GM23248 (cell line): ENCODE measurements around the gene AMDHD1. TPM values are rescaled to one million over a fixed set of nuclear protein-coding genes. Genes with fewer than 3 reads are reported as not detected.

ENCODE experiments used
- DNase-seq: peaks from one replicate; pipeline ENCODE4 v3.0.0-alpha.2; 2015
- H2AFZ ChIP-seq: fragments of 200-600 bp; sonication (generic); 2 replicates; pipeline ENCODE4 v1.6.1; 2016; ENCODE audit warnings: antibody characterized with exemption
- H3F3A ChIP-seq: fragments of 200-600 bp; sonication (generic); 2 replicates; pipeline ENCODE4 v1.6.1; 2016; ENCODE audit warnings: mild to moderate bottlenecking, antibody characterized with exemption, mixed run types; ENCODE audit not compliant: insufficient read depth
- H3K27ac ChIP-seq: fragments of 200-600 bp; sonication (generic); 2 replicates; pipeline ENCODE4 v1.5.1; 2016; ENCODE audit warnings: mild to moderate bottlenecking
- H3K27me3 ChIP-seq: fragments of 200-600 bp; sonication (generic); replicated peaks from 2 replicates; pipeline ENCODE4 v1.6.1; 2016; ENCODE audit warnings: mild to moderate bottlenecking; ENCODE audit not compliant: insufficient read depth
- H3K36me3 ChIP-seq: fragments of 200-600 bp; sonication (generic); 2 replicates; pipeline ENCODE4 v1.6.1; 2016; ENCODE audit warnings: low read depth, mild to moderate bottlenecking
- H3K4me1 ChIP-seq: fragments of 200-600 bp; sonication (generic); 2 replicates; pipeline ENCODE4 v1.6.1; 2016; ENCODE audit warnings: mild to moderate bottlenecking; ENCODE audit not compliant: insufficient read depth
- H3K4me2 ChIP-seq: fragments of 200-600 bp; sonication (generic); one replicate; pipeline ENCODE4 v1.6.1; 2016; ENCODE audit warnings: mild to moderate bottlenecking; ENCODE audit not compliant: unreplicated experiment
- H3K4me3 ChIP-seq: fragments of 200-600 bp; sonication (generic); 2 replicates; pipeline ENCODE4 v1.5.1; 2016; ENCODE audit warnings: mild to moderate bottlenecking
- H3K79me2 ChIP-seq: fragments of 200-600 bp; sonication (generic); 2 replicates; pipeline ENCODE4 v1.6.1; 2016; ENCODE audit warnings: mild to moderate bottlenecking; ENCODE audit not compliant: insufficient read depth
- H3K9ac ChIP-seq: fragments of 200-600 bp; sonication (generic); 2 replicates; pipeline ENCODE4 v1.6.1; 2016; ENCODE audit warnings: mild to moderate bottlenecking
- H3K9me2 ChIP-seq: fragments of 200-600 bp; sonication (generic); 2 replicates; pipeline ENCODE4 v1.6.1; 2016; ENCODE audit warnings: mixed run types, mild to moderate bottlenecking, moderate library complexity; ENCODE audit not compliant: insufficient read depth
- H3K9me3 ChIP-seq: fragments of 200-600 bp; sonication (generic); one replicate; pipeline ENCODE4 v1.6.1; 2017; ENCODE audit warnings: low read depth
- H4K20me1 ChIP-seq: fragments of 200-600 bp; sonication (generic); 2 replicates; pipeline ENCODE4 v1.6.0; 2016; ENCODE audit not compliant: insufficient read depth
- EZH2 ChIP-seq: fragments of 200-600 bp; sonication (generic); IDR thresholded peaks from 2 replicates; pipeline ENCODE4 v1.6.1; 2018; ENCODE audit warnings: antibody characterized with exemption, mild to moderate bottlenecking; ENCODE audit not compliant: insufficient read depth, poor library complexity, severe bottlenecking
- EZH2phosphoT487 ChIP-seq: fragments of 200-600 bp; sonication (generic); IDR thresholded peaks from 2 replicates; pipeline ENCODE4 v1.6.1; 2018; ENCODE audit warnings: antibody characterized with exemption, moderate library complexity, mild to moderate bottlenecking, low read depth; ENCODE audit not compliant: insufficient read depth
- WGBS, 2 experiments: methylation state at CpG; one replicate each; pipeline ENCODE4 v1.1.6; 2015 to 2017; ENCODE audit warnings: low lambda C conversion rate in 2 of 2, low coverage in 1 of 2; ENCODE audit errors: missing lambda C conversion rate in 2 of 2; 5-methylcytosine and 5-hydroxymethylcytosine counted together
- in situ Hi-C: fragments of 300-500 bp; cut with MboI; formaldehyde crosslinking; loops from 2 replicates; pipeline ENCODE4 v1.15.0; 2020
- polyA plus RNA-seq: library from polyadenylated mRNA; unstranded; fragments of >200 nt; fragmentation: Nextera tagmentation; extraction: Ambion mirVana; gene quantifications from 2 replicates; pipeline ENCODE4 v1.2.1, GENCODE V29; 2016
- total RNA-seq: library from RNA; depleted of rRNA; stranded (reverse); fragments of >200 nt; shearing (Covaris generic); gene quantifications from 2 replicates; pipeline ENCODE4 v1.2.3, GENCODE V29; 2014

Gene AMDHD1
- total and polyA plus RNA-seq, 2 experiments from 2014 or later: 0.38 to 1.1 TPM

GRCh38 chr12:95956557-95957145 is 13.5 kb downstream of the AMDHD1 start:
- Histone ChIP-seq H3K27ac (no peak overlapping the region), H3K9me3 (no peaks in the 10 kb centered on the region), H3K9me2 (no peaks in the 10 kb centered on the region), H3K4me1 (no peaks in the 10 kb centered on the region), H3K36me3 (no peaks in the 10 kb centered on the region), H2AFZ (no peak overlapping the region), H3K9ac (no peak overlapping the region), H4K20me1 (no peaks in the 10 kb centered on the region), H3F3A (no peaks in the 10 kb centered on the region), H3K79me2 (no peaks in the 10 kb centered on the region), H3K27me3 (peaks cover 19% of the 10 kb centered on the region), H3K4me3 (no peak overlapping the region), H3K4me2 (no peak overlapping the region)
- TF ChIP-seq EZH2 (no peak), EZH2phosphoT487 (no peak)
- DNase-seq: no peak
- 66 to 79% methylated on average over 27 of the region's 27 CpGs for WGBS, 2 experiments
- in situ Hi-C loops: no loop called here

- no peak overlapping the region for H3K9ac ChIP-seq
- in situ Hi-C loops: no loop called here
- no peak overlapping the region for H3K4me2 ChIP-seq
- no peak overlapping the region for H3K4me3 ChIP-seq
- H2AFZ ChIP-seq: no peak overlapping the region
- H3K9me2 ChIP-seq: no peaks in the 10 kb centered on the region
- no peaks in the 10 kb centered on the region for H3K9me3 ChIP-seq
- H3K79me2 ChIP-seq: no peaks in the 10 kb centered on the region
- no peak overlapping the region for H3K27ac ChIP-seq
- no peaks in the 10 kb centered on the region for H3K4me1 ChIP-seq
- no peaks in the 10 kb centered on the region for H3K36me3 ChIP-seq
- no peaks in the 10 kb centered on the region for H3F3A ChIP-seq
- TF ChIP-seq EZH2 (no peak), EZH2phosphoT487 (no peak)
- no peaks in the 10 kb centered on the region for H4K20me1 ChIP-seq
- H3K27me3 ChIP-seq: peaks cover 14% of the 10 kb centered on the region
- peak; percentile 45 for DNase-seq
- WGBS, 2 experiments: 54 to 64% methylated on average over 1 of the region's 1 CpG
These were observed 16.0 kb downstream of the AMDHD1 start for GRCh38 chr12:95959107-95959506.

- H3K4me1 ChIP-seq: no peaks in the 10 kb centered on the region
- H3K27ac ChIP-seq: no peak overlapping the region
- H3K9me3 ChIP-seq: no peaks in the 10 kb centered on the region
- no peaks in the 10 kb centered on the region for H3K36me3 ChIP-seq
- no peak overlapping the region for H3K9ac ChIP-seq
- no peaks in the 10 kb centered on the region for H3K79me2 ChIP-seq
- peaks cover 14% of the 10 kb centered on the region for H3K27me3 ChIP-seq
- WGBS, 2 experiments: 31 to 35% methylated on average over 5 of the region's 5 CpGs
- in situ Hi-C loops: no loop called here
- DNase-seq: no peak
- H2AFZ ChIP-seq: no peak overlapping the region
- no peak overlapping the region for H3K4me3 ChIP-seq
- H3F3A ChIP-seq: no peaks in the 10 kb centered on the region
- TF ChIP-seq EZH2: no peak
- no peak for TF ChIP-seq EZH2phosphoT487
- H4K20me1 ChIP-seq: no peaks in the 10 kb centered on the region
- H3K4me2 ChIP-seq: no peak overlapping the region
- H3K9me2 ChIP-seq: no peaks in the 10 kb centered on the region
These were observed 17.1 kb downstream of the AMDHD1 start for GRCh38 chr12:95960241-95960640.

GRCh38 chr12:95962222-95962621 is 19.1 kb downstream of the AMDHD1 start:
- H3K79me2 ChIP-seq: no peaks in the 10 kb centered on the region
- WGBS, 2 experiments: 35 to 41% methylated on average over 7 of the region's 7 CpGs
- H3K9ac ChIP-seq: no peak overlapping the region
- no peak overlapping the region for H3K4me3 ChIP-seq
- DNase-seq: no peak
- no peaks in the 10 kb centered on the region for H3K9me2 ChIP-seq
- no peaks in the 10 kb centered on the region for H3F3A ChIP-seq
- no peak overlapping the region for H3K27ac ChIP-seq
- H3K4me2 ChIP-seq: no peak overlapping the region
- no peaks in the 10 kb centered on the region for H3K36me3 ChIP-seq
- H3K4me1 ChIP-seq: no peaks in the 10 kb centered on the region
- no peaks in the 10 kb centered on the region for H3K9me3 ChIP-seq
- in situ Hi-C loops: no loop called here
- H3K27me3 ChIP-seq: peaks cover 11% of the 10 kb centered on the region
- H2AFZ ChIP-seq: no peak overlapping the region
- TF ChIP-seq EZH2phosphoT487: no peak
- no peak for TF ChIP-seq EZH2
- H4K20me1 ChIP-seq: no peaks in the 10 kb centered on the region

- H3K9me3 ChIP-seq: no peaks in the 10 kb centered on the region
- peaks cover 11% of the 10 kb centered on the region for H3K27me3 ChIP-seq
- 88 to 91% methylated on average over 2 of the region's 2 CpGs for WGBS, 2 experiments
- H3K4me1 ChIP-seq: no peaks in the 10 kb centered on the region
- H3K9ac ChIP-seq: no peak overlapping the region
- no peaks in the 10 kb centered on the region for H3K9me2 ChIP-seq
- no peak for DNase-seq
- H3K79me2 ChIP-seq: no peaks in the 10 kb centered on the region
- in situ Hi-C loops: no loop called here
- H3K36me3 ChIP-seq: no peaks in the 10 kb centered on the region
- H3K4me3 ChIP-seq: no peak overlapping the region
- TF ChIP-seq EZH2phosphoT487 (no peak), EZH2 (no peak)
- H3K4me2 ChIP-seq: no peak overlapping the region
- no peak overlapping the region for H3K27ac ChIP-seq
- no peaks in the 10 kb centered on the region for H4K20me1 ChIP-seq
- H2AFZ ChIP-seq: no peak overlapping the region
- H3F3A ChIP-seq: no peaks in the 10 kb centered on the region
These were observed 20.0 kb downstream of the AMDHD1 start for GRCh38 chr12:95963096-95963495.
